WERI-Rb-1 (cell line): ENCODE data around the gene IL3.
A peak's percentile ranks its signal among the peaks of the same experiment; 100 is the strongest.

Source experiments
- DNase-seq: peaks from one replicate; pipeline ENCODE4 v3.0.0-alpha.2; 2020
- H3K27ac ChIP-seq: fragments of 250-450 bp; sonication (Bioruptor Pico); 2 replicates; pipeline ENCODE4 v1.5.1; 2020; ENCODE audit warnings: mild to moderate bottlenecking, moderate library complexity
- H3K27me3 ChIP-seq: fragments of 250-450 bp; sonication (Bioruptor Pico); 2 replicates; pipeline ENCODE4 v1.5.1; 2021; ENCODE audit warnings: mild to moderate bottlenecking, low read depth, moderate library complexity; ENCODE audit not compliant: insufficient read depth, severe bottlenecking
- H3K36me3 ChIP-seq: fragments of 250-450 bp; sonication (Bioruptor Pico); 2 replicates; pipeline ENCODE4 v1.5.1; 2020; ENCODE audit warnings: mild to moderate bottlenecking, moderate library complexity
- H3K4me3 ChIP-seq: 2 replicates; pipeline ENCODE4 v1.5.1; 2011; ENCODE audit warnings: low read depth, mild to moderate bottlenecking, control low read depth, low read length
- H3K9me3 ChIP-seq: fragments of 250-450 bp; sonication (Bioruptor Pico); 2 replicates; pipeline ENCODE4 v1.5.1; 2021; ENCODE audit warnings: mild to moderate bottlenecking, moderate library complexity; ENCODE audit not compliant: severe bottlenecking
- CTCF ChIP-seq: IDR thresholded peaks from 2 replicates; pipeline ENCODE4 v1.5.1; 2011; ENCODE audit warnings: low read depth, mild to moderate bottlenecking, control low read depth, inconsistent platforms, low read length

Gene IL3

GRCh38 chr5:132059043-132059695, 1.3 kb upstream of the IL3 start:
- Histone ChIP-seq H3K36me3 (no peaks in the 10 kb centered on the region), H3K4me3 (no peak overlapping the region), H3K27me3 (no peaks in the 10 kb centered on the region), H3K9me3 (no peaks in the 10 kb centered on the region), H3K27ac (no peak overlapping the region)
- peak; percentile 6 for DNase-seq
- no peak for TF ChIP-seq CTCF

- no peak for TF ChIP-seq CTCF
- Histone ChIP-seq H3K27ac (no peak overlapping the region), H3K4me3 (no peak overlapping the region), H3K36me3 (no peaks in the 10 kb centered on the region), H3K27me3 (no peaks in the 10 kb centered on the region), H3K9me3 (no peaks in the 10 kb centered on the region)
- peak; percentile 10 for DNase-seq
Measured at GRCh38 chr5:132059696-132060500, 557 bp upstream of the IL3 start.

GRCh38 chr5:132063090-132063911, 2.8 kb downstream of the IL3 start:
- Histone ChIP-seq H3K27ac (no peak overlapping the region), H3K36me3 (no peaks in the 10 kb centered on the region), H3K27me3 (no peaks in the 10 kb centered on the region), H3K9me3 (no peaks in the 10 kb centered on the region), H3K4me3 (no peak overlapping the region)
- peak; percentile 92 for TF ChIP-seq CTCF
- DNase-seq = peak; percentile 85

- Histone ChIP-seq H3K4me3 (no peak overlapping the region), H3K27me3 (no peaks in the 10 kb centered on the region), H3K36me3 (no peaks in the 10 kb centered on the region), H3K9me3 (no peaks in the 10 kb centered on the region), H3K27ac (no peak overlapping the region)
- DNase-seq = no peak
- TF ChIP-seq CTCF = no peak
Measured at GRCh38 chr5:132064140-132064539, 3.7 kb downstream of the IL3 start.

- Histone ChIP-seq H3K36me3 (no peaks in the 10 kb centered on the region), H3K27ac (no peak overlapping the region), H3K4me3 (no peak overlapping the region), H3K9me3 (no peaks in the 10 kb centered on the region), H3K27me3 (no peaks in the 10 kb centered on the region)
- DNase-seq = peak; percentile 88
- peak; percentile 96 for TF ChIP-seq CTCF
Measured at GRCh38 chr5:132064738-132065331, 4.4 kb downstream of the IL3 start.
